ENCODE measurements around the gene HHAT.

GRCh38 chr1:210654176-210654981, 325.7 kb downstream of the HHAT start:
- TF ChIP-seq, protein P1, sequence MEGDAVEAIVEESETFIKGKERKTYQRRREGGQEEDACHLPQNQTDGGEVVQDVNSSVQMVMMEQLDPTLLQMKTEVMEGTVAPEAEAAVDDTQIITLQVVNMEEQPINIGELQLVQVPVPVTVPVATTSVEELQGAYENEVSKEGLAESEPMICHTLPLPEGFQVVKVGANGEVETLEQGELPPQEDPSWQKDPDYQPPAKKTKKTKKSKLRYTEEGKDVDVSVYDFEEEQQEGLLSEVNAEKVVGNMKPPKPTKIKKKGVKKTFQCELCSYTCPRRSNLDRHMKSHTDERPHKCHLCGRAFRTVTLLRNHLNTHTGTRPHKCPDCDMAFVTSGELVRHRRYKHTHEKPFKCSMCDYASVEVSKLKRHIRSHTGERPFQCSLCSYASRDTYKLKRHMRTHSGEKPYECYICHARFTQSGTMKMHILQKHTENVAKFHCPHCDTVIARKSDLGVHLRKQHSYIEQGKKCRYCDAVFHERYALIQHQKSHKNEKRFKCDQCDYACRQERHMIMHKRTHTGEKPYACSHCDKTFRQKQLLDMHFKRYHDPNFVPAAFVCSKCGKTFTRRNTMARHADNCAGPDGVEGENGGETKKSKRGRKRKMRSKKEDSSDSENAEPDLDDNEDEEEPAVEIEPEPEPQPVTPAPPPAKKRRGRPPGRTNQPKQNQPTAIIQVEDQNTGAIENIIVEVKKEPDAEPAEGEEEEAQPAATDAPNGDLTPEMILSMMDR (IDR thresholded peaks at IDR 0.05), result no peak
- TF ChIP-seq ZFX (IDR thresholded peaks at IDR 0.05; ENCODE audit: borderline replicate concordance), result no peak

Measured in 22Rv1 (cell line).